Mucosa of descending colon (tissue), 3 donors: ENCODE results near the gene NDUFA13. TPM values are rescaled to one million over a fixed set of nuclear protein-coding genes. Genes with fewer than 3 reads are reported as not detected.

ENCODE experiments used
- ATAC-seq: fragments of 200-7000 bp; cut with Tn5 transposase; one replicate; pipeline ENCODE4 v1.9.1; 2020; ENCODE audit warnings: mild to moderate bottlenecking, moderate library complexity
- DNase-seq, 3 donors: peaks; one replicate each; pipeline ENCODE4 v3.0.0-alpha.2; 2020
- H3K36me3 ChIP-seq: fragments of 200-600 bp; one replicate; pipeline ENCODE4 v1.8.0; 2021; ENCODE audit warnings: low read depth, mild to moderate bottlenecking
- H3K4me1 ChIP-seq: fragments of 200-600 bp; one replicate; pipeline ENCODE4 v1.8.0; 2021; ENCODE audit warnings: low read depth, mild to moderate bottlenecking
- H3K4me3 ChIP-seq: fragments of 200-600 bp; one replicate; pipeline ENCODE4 v1.8.0; 2021; ENCODE audit warnings: mild to moderate bottlenecking
- H3K9me3 ChIP-seq: fragments of 200-600 bp; one replicate; pipeline ENCODE4 v1.8.0; 2021; ENCODE audit warnings: mild to moderate bottlenecking
- intact Hi-C, 2 donors: fragments of 100-400 bp; cut with DNase I in 1 of 2; cut with micrococcal nuclease in 1 of 2; formaldehyde crosslinking; loops; one replicate each; pipeline versions ENCODE4 v1.11.0 to v1.11.1; 2022; cut with DNase I, micrococcal nuclease
- total RNA-seq, 3 donors: library from RNA; stranded (reverse); fragmentation: NEBNext Ultra II Directional in 2 of 3; extraction: Animal tissue kit (Norgen Biotek cat#: 25700) in 2 of 3; gene quantifications; one replicate each; pipeline versions ENCODE4 v1.2.1 to v1.2.4, GENCODE V29; 2021 to 2023
- TF ChIP-seq, protein P1 (sequence below): fragments of 200-600 bp; IDR thresholded peaks from one replicate; pipeline ENCODE4 v1.8.0; 2022; ENCODE audit warnings: antibody characterized with exemption, mild to moderate bottlenecking
- donor health status: DM: no; HTN: no; CAD: no; lungs with moderate emphysema.
- donor health status: DM: no; HTN: no; CAD: no.
- donor health status: DM: no; HTN: yes; CAD: no.

Gene NDUFA13
- total RNA-seq, 3 donors from 2014 or later, result 347 to 437 (median 348) TPM

DNA sequence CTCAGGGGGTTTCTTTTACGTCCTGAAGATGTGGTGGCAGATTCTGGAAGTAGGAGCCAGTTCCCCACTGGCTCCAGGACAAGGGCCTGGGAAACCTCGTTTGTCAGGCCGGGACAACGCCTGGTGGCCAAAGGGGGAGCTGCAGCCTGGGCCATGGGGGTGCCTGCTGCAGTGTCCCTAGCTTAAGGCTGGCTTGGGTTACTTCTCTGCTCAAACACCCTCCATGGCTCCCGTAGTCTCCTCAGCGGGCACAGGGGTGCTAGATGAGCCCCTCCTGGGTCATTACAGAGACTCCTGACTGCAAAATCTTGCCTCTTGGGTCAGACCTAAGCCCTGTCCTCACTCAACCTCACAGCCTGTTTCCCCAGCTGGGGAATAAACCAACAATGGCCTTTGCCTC, 36.8 kb downstream of the NDUFA13 start:
- ATAC-seq (peak; percentile 76), DNase-seq (peak in 2 of 3 donors; percentile 62 to 70)
- no peaks in the 10 kb centered on the region for H3K36me3 ChIP-seq
- TF ChIP-seq, protein P1, sequence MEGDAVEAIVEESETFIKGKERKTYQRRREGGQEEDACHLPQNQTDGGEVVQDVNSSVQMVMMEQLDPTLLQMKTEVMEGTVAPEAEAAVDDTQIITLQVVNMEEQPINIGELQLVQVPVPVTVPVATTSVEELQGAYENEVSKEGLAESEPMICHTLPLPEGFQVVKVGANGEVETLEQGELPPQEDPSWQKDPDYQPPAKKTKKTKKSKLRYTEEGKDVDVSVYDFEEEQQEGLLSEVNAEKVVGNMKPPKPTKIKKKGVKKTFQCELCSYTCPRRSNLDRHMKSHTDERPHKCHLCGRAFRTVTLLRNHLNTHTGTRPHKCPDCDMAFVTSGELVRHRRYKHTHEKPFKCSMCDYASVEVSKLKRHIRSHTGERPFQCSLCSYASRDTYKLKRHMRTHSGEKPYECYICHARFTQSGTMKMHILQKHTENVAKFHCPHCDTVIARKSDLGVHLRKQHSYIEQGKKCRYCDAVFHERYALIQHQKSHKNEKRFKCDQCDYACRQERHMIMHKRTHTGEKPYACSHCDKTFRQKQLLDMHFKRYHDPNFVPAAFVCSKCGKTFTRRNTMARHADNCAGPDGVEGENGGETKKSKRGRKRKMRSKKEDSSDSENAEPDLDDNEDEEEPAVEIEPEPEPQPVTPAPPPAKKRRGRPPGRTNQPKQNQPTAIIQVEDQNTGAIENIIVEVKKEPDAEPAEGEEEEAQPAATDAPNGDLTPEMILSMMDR, result peak; percentile 37
- intact Hi-C loops, result no loop called here
- no peaks in the 10 kb centered on the region for H3K4me1 ChIP-seq
- H3K4me3 ChIP-seq, result no peak overlapping the region
- H3K9me3 ChIP-seq, result no peaks in the 10 kb centered on the region

DNA sequence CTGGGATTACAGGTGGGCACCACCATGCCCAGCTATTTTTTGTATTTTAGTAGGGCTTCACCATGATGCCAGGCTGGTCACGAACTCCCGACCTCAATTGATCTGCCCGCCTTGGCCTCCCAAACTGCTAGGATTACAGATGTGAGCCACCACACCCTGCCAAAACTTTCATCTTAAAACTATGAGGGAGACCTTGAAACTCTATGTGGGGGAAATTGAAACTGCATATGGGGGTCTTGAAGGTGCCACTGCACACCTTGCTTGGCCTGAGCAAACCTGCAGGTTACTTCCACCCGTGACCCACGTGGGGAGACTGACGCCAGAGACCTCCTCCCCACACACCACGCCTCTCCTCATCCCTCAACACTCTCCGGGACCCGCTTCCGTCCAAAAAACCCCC, 37.6 kb downstream of the NDUFA13 start:
- Histone ChIP-seq H3K4me3 (no peak overlapping the region), H3K9me3 (no peaks in the 10 kb centered on the region), H3K36me3 (no peaks in the 10 kb centered on the region), H3K4me1 (no peaks in the 10 kb centered on the region)
- DNase-seq (no peak), ATAC-seq (no peak)
- TF ChIP-seq, protein P1, result no peak
- intact Hi-C loops, result no loop called here

DNA sequence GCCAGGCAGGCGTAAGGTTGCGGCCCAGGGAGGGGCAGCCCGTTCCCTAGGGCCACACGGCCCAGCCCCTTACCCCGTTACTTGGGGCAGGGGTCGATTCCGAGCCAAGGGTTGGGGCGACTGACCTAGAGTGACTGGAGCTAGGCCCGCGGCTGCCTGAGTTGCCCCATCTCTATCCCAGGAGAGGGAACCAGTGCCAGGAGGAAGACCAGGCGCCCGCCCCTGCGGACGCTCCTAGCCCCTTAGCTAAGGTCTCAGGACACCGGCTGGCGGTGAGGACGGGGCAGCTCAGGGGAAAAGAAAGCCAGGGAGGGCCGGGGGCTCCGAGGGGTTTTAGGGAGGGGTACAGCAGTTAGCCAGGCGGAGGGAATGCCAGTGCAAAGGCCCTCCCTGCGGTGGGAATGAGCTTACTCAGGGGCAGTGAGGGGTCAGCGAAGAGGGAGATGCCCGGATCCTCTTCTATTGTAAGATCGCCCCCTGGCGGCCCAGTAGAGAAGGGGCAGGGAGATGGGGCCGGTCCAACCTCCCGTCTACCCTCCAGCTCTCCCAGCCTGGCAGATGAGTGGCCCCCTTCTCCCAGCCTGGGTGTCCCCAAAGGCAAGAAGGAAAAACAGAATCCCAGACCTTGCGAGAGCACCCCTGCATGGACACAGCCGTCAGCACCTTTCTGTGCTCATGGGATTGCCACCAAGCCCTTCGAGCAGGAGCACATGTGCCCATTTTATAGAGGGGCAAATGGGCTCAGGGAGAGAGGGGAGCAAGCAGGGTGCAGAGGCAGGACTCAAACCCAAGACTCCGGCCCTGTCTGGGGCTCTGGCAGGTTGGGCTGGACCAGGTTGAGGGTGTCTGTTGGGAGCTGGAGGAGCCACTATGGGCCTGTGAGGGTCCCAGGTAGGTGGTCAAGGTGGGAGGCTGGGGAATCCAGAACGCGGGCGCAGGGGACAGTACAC, 38.3 kb downstream of the NDUFA13 start:
- Histone ChIP-seq H3K9me3 (no peaks in the 10 kb centered on the region), H3K36me3 (no peaks in the 10 kb centered on the region), H3K4me1 (no peaks in the 10 kb centered on the region), H3K4me3 (no peak overlapping the region)
- intact Hi-C loops, result no loop called here
- DNase-seq, result peak in 2 of 3 donors; percentile 61 to 66
- ATAC-seq, result peak; percentile 78
- TF ChIP-seq, protein P1, result peak; percentile 53

DNA sequence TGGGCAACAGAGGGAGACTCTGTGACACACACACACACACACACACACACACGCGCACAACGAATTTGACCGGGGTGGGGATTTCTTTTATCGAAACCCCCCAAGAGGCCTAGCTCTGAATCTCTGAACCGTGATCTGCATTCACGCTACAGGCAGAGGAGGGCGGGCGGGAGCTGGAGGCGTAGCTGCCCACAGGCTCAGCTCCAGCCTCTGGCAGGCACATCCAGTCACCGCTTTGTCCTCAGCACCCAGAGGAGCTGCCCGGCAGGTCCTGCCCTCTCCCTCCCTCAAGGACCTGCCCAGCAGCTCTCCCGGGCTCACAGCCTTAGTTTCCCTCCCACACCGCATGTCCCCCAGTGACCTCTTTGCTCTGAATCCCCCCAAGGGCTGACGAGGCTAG, 42.0 kb downstream of the NDUFA13 start:
- intact Hi-C loops, result no loop called here
- TF ChIP-seq, protein P1, result no peak
- Histone ChIP-seq H3K36me3 (no peaks in the 10 kb centered on the region), H3K4me3 (no peak overlapping the region), H3K4me1 (no peaks in the 10 kb centered on the region), H3K9me3 (no peaks in the 10 kb centered on the region)
- ATAC-seq (no peak), DNase-seq (no peak)

DNA sequence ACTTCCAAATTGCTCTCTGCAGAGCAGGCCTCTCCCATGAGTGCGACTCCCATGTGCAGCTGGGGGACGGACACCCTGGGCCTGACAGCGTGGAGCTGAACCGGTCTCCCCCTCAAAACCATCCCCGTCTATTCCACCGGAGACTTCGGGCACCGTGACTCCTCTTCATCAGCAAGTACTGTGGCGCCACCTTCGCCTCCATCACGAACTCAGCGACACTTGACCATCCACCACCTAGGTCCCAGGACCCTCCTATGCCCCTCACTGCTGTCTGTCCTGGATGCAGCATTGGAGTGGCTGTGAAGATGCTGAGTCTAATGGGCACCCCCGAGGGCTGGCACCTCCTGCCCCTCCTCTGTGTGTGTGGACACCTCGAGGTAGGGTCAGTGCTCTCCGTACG, 42.6 kb downstream of the NDUFA13 start:
- Histone ChIP-seq H3K4me3 (no peak overlapping the region), H3K4me1 (no peaks in the 10 kb centered on the region), H3K36me3 (no peaks in the 10 kb centered on the region), H3K9me3 (no peaks in the 10 kb centered on the region)
- TF ChIP-seq, protein P1, result no peak
- ATAC-seq (no peak), DNase-seq (no peak)
- intact Hi-C loops, result no loop called here
